GM11168 (cell line): Measurements from ENCODE around the gene UBE2N.

ENCODE experiments used
- in situ Hi-C: fragments of 300-500 bp; cut with MboI; formaldehyde crosslinking; loops from one replicate; pipeline ENCODE4 v1.12.0; 2022; ENCODE audit warnings: low sequenced_read_pairs; ENCODE audit not compliant: unreplicated experiment

Gene UBE2N, protein sequence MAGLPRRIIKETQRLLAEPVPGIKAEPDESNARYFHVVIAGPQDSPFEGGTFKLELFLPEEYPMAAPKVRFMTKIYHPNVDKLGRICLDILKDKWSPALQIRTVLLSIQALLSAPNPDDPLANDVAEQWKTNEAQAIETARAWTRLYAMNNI

DNA sequence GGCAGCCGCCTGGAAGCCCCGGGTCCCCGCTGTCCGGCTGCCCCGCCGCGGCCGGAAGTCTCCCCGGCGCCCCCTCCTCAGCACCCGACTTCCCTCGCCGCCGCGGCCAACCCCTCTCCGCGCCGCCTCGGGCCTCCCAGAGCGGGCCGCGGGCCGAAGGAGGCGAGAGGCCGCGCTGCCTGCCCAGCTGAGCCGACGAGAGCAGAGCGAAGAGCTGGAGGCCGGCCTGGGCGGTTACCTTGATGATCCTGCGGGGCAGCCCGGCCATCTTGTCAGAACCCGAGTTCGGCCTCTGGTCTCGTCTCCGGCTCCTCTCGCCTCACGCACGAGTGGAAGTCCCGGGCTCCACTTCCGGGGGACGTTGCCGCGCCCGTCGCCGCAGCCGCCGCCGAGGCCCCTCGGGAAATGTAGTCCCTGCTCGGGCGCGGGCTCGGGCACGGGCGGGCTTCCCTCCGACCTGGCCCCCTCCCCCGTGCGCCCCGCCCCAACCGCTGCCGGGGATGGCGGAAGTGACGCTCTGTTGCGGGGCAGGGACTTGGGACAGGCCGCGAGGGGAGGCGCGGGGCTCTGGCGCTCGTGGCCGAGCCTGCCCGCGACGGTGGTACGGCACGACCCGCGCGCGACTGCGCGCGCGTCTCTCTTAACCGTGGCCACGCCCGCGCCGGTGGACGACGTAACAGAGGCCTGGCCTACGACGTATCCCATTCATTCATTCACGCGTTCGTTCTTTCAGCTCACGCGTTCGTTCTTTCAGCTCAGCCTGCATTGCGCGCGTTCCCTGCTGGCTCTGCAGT, at the start of gene UBE2N:
Gene UBE2N (minus strand): TSS at position 331 of the 794 bp plus-strand sequence. CDS start 63 bp downstream, at position 268.
- in situ Hi-C loops, result no loop called here

DNA sequence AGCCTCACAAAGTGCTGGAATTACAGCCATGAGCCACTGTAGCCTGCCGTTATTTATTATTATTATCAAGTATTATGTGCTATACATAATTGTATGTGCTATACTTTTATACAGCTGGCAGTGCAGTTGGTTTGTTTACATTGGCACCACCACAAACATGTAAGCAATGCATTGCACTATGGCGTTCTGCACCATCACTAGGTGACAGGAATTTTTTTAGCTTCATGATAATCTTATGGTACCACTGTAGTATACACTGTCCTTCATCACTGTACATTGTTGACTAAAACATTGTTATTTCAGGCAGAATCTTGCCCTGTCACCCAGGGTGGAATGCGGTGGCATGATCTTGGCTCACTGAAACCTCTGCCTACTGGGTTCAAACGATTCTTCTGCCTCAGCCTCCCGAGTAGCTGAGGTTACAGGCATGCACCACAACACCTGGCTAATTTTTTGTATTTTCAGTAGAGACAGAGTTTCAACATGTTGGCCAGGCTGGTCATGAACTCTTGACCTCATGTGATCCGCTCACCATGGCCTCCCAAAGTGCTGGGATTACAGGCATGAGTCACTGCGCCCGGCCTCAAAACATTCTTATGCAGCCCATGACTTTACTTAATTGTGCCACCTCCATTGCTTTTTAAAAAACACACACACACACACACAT, 42.7 kb upstream of the UBE2N start:
- in situ Hi-C loops, result no loop called here

DNA sequence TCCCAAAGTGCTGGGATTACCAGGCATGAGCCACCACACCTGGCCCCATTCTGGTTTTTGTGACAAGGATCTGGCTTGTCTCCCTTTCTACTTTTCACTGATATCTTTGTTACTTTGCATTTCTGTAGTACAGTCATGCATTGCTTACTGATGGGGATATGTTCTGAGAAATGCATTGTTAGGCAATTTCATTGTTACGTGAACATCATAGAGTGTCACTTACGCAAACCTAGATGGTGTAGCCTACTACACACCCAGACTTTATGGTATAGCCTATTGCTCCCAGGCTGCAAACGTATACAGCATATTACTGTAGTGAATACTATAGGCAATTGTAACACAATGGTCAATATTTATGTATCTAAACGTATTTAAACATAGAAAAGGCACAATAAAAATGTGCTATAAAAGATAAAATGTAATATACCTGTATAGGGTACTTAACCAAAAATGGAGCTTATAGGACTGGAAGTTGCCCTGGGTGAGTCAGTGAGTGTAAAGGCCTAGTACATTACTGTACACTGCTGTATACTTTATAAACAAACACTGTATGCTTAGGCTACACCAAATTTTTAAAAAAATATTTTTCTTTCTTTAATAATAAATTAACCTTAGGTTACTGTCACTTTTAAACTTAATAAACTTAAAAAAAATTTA, 41.5 kb upstream of the UBE2N start:
- in situ Hi-C loops, result no loop called here

DNA sequence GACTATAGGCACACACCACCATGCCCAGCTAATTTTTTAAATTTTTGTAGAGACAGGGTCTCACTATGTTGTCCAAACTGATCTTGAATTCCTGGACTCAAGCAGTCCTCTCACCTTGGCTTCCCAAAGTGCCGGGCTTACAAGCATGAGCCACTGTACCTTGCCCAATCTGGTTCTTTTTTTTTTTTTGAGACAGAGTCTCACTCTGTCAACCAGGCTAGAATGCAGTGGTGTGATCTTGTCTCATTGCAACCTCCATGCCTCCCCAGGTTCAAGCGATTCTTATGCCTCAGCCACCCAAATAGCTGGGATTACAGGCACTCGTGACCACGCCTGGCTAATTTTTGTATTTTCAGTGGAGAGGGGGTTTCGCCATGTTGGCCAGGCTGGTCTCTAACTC, 41.0 kb upstream of the UBE2N start:
- in situ Hi-C loops, result no loop called here

DNA sequence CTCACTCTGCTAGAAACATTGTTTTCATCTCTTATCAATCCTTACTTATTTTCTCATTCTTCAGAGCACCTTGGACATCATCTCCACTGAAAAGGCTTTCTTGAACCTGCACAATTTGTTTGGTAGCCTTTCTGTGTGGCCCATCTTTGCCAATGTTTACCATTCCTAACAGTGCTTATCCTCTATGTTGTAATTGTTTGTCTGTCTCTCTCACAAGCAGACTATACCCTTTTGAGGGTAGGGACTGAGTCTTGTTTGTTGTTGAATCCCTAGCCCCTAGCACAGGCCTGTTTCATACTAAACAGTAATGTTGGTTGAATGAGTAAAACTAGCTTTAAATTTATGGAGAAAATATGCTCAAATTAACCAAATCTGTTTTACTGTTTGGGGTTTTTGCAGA, 34.8 kb upstream of the UBE2N start:
- in situ Hi-C loops, result no loop called here

DNA sequence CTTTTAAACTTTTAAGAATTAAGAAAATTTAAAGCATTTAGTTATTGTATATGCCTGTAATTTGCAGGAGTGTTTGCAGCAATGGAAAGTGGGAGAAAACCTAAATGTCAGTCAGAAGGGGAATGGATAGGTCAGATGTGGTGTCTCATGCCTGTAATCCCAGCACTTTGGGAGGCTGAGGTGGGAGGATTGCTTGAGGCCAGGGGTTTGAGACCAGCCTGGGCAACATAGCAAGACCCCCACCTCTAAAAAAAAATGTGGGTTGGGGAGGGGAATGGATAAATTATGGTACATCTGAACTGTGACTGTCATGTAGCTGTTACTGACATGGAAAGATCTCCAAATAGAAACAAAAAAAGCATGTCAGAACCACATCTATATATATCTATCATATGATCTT, 27.6 kb upstream of the UBE2N start:
- in situ Hi-C loops, result no loop called here

DNA sequence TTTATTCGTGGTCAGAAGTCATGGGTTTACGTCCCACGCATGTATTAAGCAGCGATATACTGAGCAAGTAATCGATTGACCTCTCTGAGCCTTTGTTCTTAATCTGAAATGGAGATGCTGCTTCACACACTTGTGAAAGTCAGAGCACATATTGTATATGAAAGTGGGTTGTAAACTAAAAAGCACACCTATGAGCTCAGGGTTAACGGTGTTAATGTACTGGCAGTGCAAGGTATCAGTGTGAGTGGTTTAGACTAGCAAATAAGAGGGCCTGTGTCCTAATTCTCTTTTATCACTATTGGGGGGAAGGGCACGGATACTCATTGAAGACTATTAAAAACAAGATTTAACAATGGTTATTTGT, 26.2 kb upstream of the UBE2N start:
- in situ Hi-C loops, result no loop called here

DNA sequence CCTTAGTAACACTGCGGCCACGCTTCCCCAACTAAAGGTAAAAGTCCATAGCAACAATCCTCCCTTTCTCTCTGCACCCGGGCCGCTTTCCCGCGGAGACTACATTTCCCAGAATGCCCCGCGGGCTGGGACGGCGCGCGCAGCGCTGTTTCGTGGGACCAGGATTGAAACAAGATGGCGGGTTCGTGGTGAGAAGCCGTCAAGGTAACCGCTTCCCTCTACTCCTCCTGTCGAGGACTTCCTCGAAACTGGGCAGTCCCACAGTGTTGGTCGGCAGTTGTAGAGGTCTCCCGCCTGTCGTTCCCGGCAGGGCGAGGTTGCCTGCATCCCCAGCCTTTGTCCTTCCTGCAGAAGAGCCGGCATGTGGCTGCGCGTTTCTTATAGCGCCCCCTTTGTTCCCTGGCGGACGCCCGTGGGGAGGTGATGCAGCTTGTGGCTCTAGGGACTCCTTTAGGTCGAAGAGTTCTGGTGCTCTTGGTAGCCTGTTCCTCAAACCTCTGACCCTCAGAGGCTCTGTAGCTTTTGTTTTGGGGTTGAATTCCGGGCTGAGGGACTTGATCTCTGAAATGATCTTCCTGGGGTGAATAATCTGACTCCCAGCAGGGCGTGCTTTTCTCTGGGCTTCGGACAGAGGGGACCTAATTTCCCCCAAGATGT, 25.7 kb upstream of the UBE2N start, which contains the start of gene MRPL42:
Gene MRPL42 (plus strand): TSS at position 164 of the 657 bp plus-strand sequence. CDS start 1,772 bp downstream, outside the sequence.
- in situ Hi-C loops, result no loop called here

DNA sequence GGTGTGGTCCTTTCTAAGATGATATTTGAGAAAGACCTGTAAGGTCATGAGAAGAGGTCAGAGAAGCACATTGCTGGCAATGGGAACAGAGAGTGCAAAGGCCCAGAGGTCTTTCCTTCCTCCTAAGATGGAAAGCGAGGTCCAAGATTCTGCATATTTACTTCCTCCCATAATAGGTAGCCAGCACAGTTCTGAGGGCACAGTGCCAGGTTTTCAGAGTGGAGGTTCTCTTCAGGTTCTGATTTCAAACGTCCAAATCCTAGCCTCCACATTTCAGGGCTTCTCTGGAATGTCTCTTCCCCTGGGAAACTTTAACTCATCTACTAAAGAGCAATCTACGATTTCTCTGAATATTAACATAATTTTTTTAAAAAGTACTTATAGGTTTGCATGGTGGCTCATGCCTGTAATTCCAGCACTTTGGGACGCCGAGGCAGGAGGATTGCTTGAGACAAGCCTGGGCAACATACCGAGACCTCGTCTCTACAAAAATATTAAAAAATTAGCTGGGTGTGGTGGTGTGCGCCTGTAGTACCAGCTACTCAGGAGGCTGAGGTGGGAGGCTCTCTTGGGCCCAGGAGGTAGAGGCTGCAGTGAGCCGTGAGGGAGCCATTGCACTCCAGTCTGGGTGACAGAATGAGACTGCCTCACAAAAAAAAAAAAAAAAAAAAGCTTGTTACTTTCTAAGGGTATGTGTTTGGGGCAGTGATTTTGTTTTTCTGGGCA, 25.0 kb upstream of the UBE2N start:
- in situ Hi-C loops, result no loop called here

DNA sequence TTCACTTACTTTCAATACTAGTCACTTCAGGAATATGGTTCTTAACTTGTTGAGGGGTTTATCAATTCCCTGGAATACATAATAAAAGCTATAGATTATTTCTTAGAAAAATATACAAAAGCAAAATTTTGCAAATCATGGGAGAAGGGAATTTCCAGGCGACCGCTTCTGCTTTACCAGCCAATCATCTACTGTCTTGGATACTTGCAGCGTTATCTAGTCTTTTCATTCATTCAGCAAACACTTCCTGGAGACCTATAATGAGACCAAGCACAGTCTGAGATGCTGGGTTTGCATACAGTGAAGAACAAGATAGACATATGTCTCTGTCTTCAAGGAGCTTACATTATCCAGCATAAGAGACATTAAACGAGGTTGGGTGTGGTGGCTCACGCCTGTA, 24.1 kb upstream of the UBE2N start:
- in situ Hi-C loops, result no loop called here

DNA sequence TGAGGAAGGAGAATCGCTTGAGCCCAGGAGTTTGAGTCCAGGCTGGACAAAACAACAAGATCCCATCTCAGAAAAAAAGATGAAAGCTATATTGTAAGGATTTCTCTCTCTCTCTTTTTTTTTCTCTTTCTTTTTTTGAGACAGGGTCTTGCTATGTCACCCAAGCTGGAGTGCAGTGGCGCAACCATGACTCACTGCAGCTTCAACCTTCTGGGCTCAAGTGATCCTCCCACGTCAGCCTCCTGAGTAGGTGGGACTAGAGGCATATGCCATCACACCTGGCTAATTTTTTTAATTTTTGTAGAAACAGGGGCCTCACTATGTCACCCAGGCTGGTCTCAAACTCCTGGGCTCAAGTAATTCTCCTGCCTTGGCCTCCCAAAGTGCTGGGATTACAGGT, 19.8 kb upstream of the UBE2N start:
- in situ Hi-C loops, result no loop called here

DNA sequence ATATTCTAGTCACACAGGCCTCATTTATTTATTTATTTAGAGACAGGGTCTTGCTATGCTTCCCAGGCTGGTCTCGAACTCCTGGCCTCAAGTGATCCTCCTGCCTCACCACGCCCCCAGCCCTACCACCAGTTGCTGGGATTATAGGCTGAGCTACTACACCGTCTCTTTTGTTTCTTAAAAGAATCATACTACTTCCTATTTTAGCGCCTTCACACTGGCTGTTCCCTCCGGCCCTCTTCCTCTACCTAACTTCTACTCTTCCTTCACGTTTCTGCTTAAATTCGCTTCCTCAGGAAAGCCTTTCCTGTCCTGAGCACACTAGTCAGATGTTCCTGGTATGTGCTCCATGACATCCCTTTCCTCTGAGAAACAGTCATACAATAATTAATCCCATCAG, 19.2 kb upstream of the UBE2N start:
- in situ Hi-C loops, result no loop called here

DNA sequence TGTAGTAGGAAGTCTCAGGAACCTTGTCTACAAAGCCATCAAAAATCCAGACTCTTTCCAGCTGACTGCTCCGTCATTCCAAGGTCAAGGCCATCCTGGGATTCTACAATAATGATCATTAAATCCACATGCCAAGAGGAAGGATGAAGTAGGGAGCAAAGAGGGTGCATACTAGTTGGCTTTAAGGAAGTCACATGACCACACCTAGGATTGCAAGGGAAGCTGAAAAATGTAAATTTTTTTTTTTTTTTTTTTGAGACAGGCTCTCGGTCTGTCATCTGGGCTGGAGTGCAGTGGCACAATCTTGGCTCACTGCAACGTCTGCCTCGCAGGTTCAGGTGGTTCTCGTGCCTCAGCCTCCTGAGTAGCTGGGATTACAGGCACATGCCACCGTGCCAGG, 18.3 kb upstream of the UBE2N start:
- in situ Hi-C loops, result no loop called here

DNA sequence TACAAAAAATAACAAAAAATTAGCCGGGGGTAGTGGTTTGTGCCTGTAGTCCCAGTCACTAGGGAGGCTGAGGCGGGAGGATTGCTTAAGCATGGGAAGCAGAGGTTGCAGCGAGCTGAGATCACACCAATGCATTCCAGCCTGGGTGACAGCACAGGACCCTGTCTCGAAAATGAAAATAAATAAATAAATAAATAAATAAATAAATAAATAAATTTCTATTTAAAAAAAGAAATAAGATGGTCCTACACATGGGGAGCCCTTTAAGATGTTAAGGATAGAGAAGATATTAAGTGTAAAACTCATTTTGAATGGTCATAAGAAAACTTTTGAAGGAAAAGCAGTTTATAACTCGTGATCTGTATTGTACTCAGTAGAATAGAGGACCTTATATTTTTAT, 17.4 kb upstream of the UBE2N start:
- in situ Hi-C loops, result no loop called here

DNA sequence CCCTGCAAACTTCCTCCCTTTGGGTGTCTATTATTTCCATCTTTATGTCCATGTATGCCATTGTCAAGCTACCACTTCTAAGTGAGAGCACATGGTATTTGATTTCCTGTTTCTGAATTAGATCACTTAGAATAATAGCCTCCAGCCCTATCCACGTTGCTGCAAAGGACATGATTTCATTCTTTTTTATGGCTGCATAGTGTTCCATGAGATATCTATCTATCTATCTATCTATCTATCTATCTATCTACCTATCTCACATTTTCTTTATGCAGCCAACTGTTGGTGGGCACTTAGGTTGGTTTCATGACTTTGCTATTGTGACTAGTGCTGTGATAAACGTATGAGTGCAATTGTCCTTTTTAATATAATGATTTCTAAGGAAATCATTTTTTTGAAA, 14.3 kb upstream of the UBE2N start:
- in situ Hi-C loops, result no loop called here

DNA sequence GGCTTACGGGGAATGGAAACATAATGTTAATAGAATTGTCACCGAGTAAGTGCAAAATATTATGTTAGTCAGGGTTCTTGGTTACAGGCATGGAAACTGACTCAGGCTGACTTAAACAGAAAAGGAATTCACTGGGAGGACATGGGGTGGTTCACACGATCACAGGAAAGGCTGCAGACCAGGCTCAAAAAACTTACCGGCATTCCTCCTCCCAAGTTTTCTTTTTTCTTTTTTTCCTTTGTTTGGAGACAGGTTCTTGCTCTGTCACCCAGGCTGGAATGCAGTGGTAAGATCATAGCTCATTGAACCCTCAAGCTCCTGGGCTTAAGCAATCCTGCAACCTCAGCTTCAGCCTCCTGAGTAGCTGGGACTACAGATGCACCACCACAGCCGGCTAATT, 11.9 kb upstream of the UBE2N start:
- in situ Hi-C loops, result no loop called here

DNA sequence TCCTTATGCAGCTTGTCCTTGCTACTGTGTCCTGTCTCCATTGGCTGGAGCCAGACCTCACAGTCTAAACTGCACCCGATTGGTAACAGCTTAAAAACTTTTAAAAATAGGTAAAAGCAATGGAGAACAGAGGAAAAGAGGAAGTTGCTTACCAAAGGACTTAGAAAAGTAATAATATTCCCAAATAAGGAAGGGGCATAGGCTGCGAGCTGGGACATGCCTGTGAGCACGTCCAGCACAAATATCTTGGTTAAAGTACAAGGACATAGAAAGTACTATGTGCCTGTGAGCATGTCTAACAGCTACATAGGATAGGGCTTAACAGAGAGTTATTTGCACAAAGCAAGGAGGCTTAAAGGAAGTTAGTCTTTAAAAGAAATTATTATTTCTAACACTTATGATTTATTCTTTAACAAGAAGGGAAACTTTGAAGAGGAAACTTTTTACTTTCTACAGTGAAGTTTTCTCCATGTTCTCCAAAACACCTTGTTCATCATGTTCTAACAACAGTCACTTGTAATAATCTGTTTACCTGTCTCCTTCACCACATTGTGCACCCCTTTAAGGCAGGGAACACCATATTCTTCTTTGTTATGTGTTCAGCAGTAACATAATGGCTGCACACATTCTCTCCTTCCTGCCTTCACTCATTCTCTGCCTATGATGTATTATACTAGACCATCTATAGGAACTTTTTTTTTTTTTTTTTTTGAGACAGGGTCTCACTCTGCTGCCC, 9.8 kb upstream of the UBE2N start:
- in situ Hi-C loops, result no loop called here

DNA sequence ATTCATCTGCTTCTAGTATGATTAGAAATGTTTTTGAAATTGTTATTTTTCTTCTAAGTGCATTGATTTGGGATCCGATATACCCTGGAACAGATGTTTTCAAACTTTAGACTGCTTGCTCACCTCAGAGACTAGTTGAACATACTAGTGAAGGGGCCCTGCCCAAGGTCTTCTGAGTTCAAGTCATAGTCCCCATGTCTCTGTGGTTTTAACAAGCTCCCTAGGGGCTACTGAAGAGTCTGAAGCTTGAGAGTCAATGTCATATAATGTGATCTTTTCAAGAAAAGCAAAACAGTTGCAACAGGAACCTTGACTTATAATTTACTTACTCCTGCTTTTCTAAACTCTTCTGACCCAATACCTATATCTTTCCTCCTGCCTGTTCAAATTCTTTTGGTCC, 7.5 kb upstream of the UBE2N start:
- in situ Hi-C loops, result no loop called here

DNA sequence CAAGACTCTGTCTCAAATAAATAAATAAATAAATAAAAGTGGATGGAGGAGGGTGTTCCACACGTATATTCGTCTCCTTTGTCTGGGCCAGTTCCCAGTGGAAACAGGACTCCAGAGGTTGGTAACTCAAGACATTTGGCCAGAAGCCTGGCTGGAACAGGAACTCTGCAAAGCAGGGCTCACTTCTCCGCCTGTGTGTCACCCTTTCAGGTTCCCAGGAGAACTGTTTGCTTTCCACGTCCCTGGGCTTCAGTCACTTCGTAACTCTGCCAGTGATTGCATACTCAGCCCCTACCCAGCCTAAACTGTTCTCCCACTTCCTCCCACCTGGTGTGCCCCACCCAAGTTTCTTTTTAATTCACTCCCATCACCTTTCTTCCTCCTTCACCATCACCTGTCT, 7.0 kb upstream of the UBE2N start:
- in situ Hi-C loops, result no loop called here
